A673 (cell line): Measurements from ENCODE around the gene PAX5. TPM values are rescaled to one million over a fixed set of nuclear protein-coding genes. Genes with fewer than 3 reads are reported as not detected.

ENCODE experiments used
- BruUV-seq: library from RNA; stranded (reverse); fragments of 400-500 nt; replicated peaks from 2 replicates; lab custom pipeline; 2021; lab: Mats Ljungman, UMichigan
- CTCF ChIA-PET: fragments of 300-600 bp; sonication (Branson Sonifier 250); formaldehyde crosslinking; loops from one replicate; lab custom pipeline; 2022; ENCODE audit warnings: antibody characterized with exemption; lab: Charles Lee
- POLR2A ChIA-PET: fragments of 300-600 bp; sonication (Branson Sonifier 250); formaldehyde crosslinking; loops from one replicate; lab custom pipeline; 2022; ENCODE audit warnings: antibody characterized with exemption; ENCODE audit not compliant: low non-redundant PET; lab: Charles Lee
- DNase-seq: peaks from one replicate; pipeline ENCODE4 v3.0.0-alpha.2; 2015; ENCODE audit warnings: low spot score
- H3K27ac ChIP-seq: fragments of 200-600 bp; sonication (generic); 2 replicates; pipeline ENCODE4 v1.5.1; 2016; ENCODE audit warnings: mixed run types, low read depth, mild to moderate bottlenecking, mixed read lengths, antibody characterized with exemption, low read length; ENCODE audit not compliant: poor library complexity, severe bottlenecking
- H3K27me3 ChIP-seq: fragments of 200-600 bp; sonication (generic); replicated peaks from 2 replicates; pipeline ENCODE4 v1.6.1; 2017; ENCODE audit warnings: mixed run types, low read depth, mild to moderate bottlenecking, mixed read lengths, antibody characterized with exemption, low read length; ENCODE audit not compliant: insufficient read depth, poor library complexity
- H3K36me3 ChIP-seq: fragments of 200-600 bp; sonication (generic); 2 replicates; pipeline ENCODE4 v1.6.1; 2016; ENCODE audit warnings: mixed run types, mild to moderate bottlenecking, mixed read lengths, antibody characterized with exemption, low read length; ENCODE audit not compliant: insufficient read depth, poor library complexity, severe bottlenecking
- H3K4me1 ChIP-seq: fragments of 200-600 bp; sonication (generic); 2 replicates; pipeline ENCODE4 v1.6.1; 2017; ENCODE audit warnings: mixed run types, mild to moderate bottlenecking, mixed read lengths, antibody characterized with exemption, low read length; ENCODE audit not compliant: insufficient read depth, poor library complexity, severe bottlenecking
- H3K4me3 ChIP-seq: fragments of 200-600 bp; sonication (generic); 2 replicates; pipeline ENCODE4 v1.5.1; 2016; ENCODE audit warnings: low read depth, mixed run types, mild to moderate bottlenecking, mixed read lengths, low read length; ENCODE audit not compliant: poor library complexity, severe bottlenecking
- H3K9me3 ChIP-seq: fragments of 200-600 bp; sonication (generic); 2 replicates; pipeline ENCODE4 v1.6.1; 2016; ENCODE audit warnings: mixed run types, low read depth, mild to moderate bottlenecking, mixed read lengths, antibody characterized with exemption, low read length; ENCODE audit not compliant: poor library complexity, severe bottlenecking
- CTCF ChIP-seq: fragments of 300-800, 200-600 bp; sonication (generic); conservative IDR thresholded peaks from 2 replicates; pipeline ENCODE4 v1.5.1; 2017; ENCODE audit warnings: low read depth, mild to moderate bottlenecking, antibody characterized with exemption, low read length, moderate library complexity, mixed read lengths
- EZH2 ChIP-seq: fragments of 200-600 bp; sonication (generic); IDR thresholded peaks from 2 replicates; pipeline ENCODE4 v1.6.1; 2017; ENCODE audit warnings: borderline replicate concordance, low read depth, mild to moderate bottlenecking, mixed read lengths, antibody characterized with exemption, low read length; ENCODE audit not compliant: poor library complexity, severe bottlenecking
- intact Hi-C: fragments of 100-400 bp; cut with micrococcal nuclease; formaldehyde crosslinking; loops from one replicate; pipeline ENCODE4 v1.10.0; 2022; ENCODE audit not compliant: unreplicated experiment
- total RNA-seq: library from RNA; stranded (reverse); gene quantifications from 2 replicates; pipeline ENCODE4 v1.2.3, GENCODE V29; 2021

Gene PAX5
- total RNA-seq, 1 experiment from 2014 or later = 5.5 TPM

GRCh38 chr9:36865731-36866635, 168.1 kb downstream of the PAX5 start:
- no peak overlapping the region for H3K27ac ChIP-seq
- CTCF ChIA-PET = interaction anchor here (0.6 to 0.9 kb wide), 3 partner anchors 130 to 334 kb away, joined by 3 to 10 read pairs (median 5); no protein-coding TSS in a partner anchor
- no peaks in the 10 kb centered on the region for H3K36me3 ChIP-seq
- no peak for TF ChIP-seq EZH2
- TF ChIP-seq CTCF = no peak
- intact Hi-C loops = no loop called here
- peaks cover 14% of the 10 kb centered on the region for H3K4me1 ChIP-seq
- H3K9me3 ChIP-seq = no peaks in the 10 kb centered on the region
- no peaks in the 10 kb centered on the region for H3K27me3 ChIP-seq
- DNase-seq = no peak
- BruUV-seq = no TSS peak
- no peak overlapping the region for H3K4me3 ChIP-seq
- POLR2A ChIA-PET = no interaction called here

- no peak overlapping the region for H3K4me3 ChIP-seq
- peak; percentile 55 for DNase-seq
- no peaks in the 10 kb centered on the region for H3K36me3 ChIP-seq
- H3K27ac ChIP-seq = peak overlapping the region; percentile 25
- H3K4me1 ChIP-seq = peaks cover 14% of the 10 kb centered on the region
- TF ChIP-seq CTCF (no peak), EZH2 (no peak)
- POLR2A ChIA-PET = no interaction called here
- no peaks in the 10 kb centered on the region for H3K27me3 ChIP-seq
- no peaks in the 10 kb centered on the region for H3K9me3 ChIP-seq
- intact Hi-C loops = no loop called here
- no TSS peak for BruUV-seq
- CTCF ChIA-PET = interaction anchor here (0.6 kb wide), 1 partner anchor 8 kb away, joined by 3 read pairs; no protein-coding TSS in a partner anchor
Observed at GRCh38 chr9:36864491-36865410, 169.3 kb downstream of the PAX5 start.
